K562 (cell line): ENCODE results near the gene CYYR1. TPM values are rescaled to one million over a fixed set of nuclear protein-coding genes. Genes with fewer than 3 reads are reported as not detected.

Experiments
- ATAC-seq: fragments of 200-7000 bp; cut with Tn5 transposase; 3 replicates; pipeline ENCODE4 v1.9.1; 2020; ENCODE audit warnings: moderate library complexity
- BruUV-seq: library from RNA; stranded (reverse); fragments of 400-500 nt; replicated peaks from 2 replicates; lab custom pipeline; 2021; lab: Mats Ljungman, UMichigan
- CTCF ChIA-PET: fragments of 300-600 bp; formaldehyde crosslinking; extraction: SDS; loops from one replicate; lab custom pipeline; 2021; ENCODE audit warnings: low intra/inter-chr PET ratio; lab: Yijun Ruan, JAX
- POLR2A ChIA-PET: fragments of 300-600, 350-650 bp; sonication (Branson Sonifier 250); formaldehyde crosslinking; extraction: SDS; loops from one replicate; lab custom pipeline; 2021; ENCODE audit warnings: antibody characterized with exemption, inconsistent platforms; lab: Yijun Ruan, JAX
- DNase-seq, 4 experiments: peaks; one replicate each; pipeline versions ENCODE4 v3.0.0 to v3.0.0-alpha.2; 2011 to 2018; ENCODE audit warnings: low spot score in 3 of 4, mixed read lengths in 3 of 4; ENCODE audit errors: extremely low read depth in 1 of 4
- FAIRE-seq: peaks from 2 replicates; lab custom pipeline; 2011; peaks lifted over from hg19 to GRCh38; lab: Jason Lieb, UNC
- H2AFZ ChIP-seq: 2 replicates; pipeline ENCODE4 v1.6.0; 2011; ENCODE audit warnings: low read depth, low read length, control low read depth, inconsistent platforms
- H3K27ac ChIP-seq: fragments of 200-600 bp; 3 replicates; pipeline ENCODE4 v1.8.0; 2011; ENCODE audit warnings: low read depth, mild to moderate bottlenecking, control low read depth, inconsistent platforms, low read length, moderate library complexity, mixed read lengths; ENCODE audit errors: extremely low read depth
- H3K27me3 ChIP-seq, 2 experiments: fragments of 300-600 bp in 1 of 2; 2 replicates in 1 of 2; 3 replicates in 1 of 2; pipeline versions ENCODE4 v1.6.0 to v1.8.0; 2011; ENCODE audit warnings: inconsistent platforms in 2 of 2, low read length in 2 of 2, mild to moderate bottlenecking in 1 of 2, mixed read lengths in 1 of 2, moderate library complexity in 1 of 2; ENCODE audit not compliant: control insufficient read depth in 2 of 2, insufficient read depth in 2 of 2
- H3K36me3 ChIP-seq: fragments of 300-600 bp; 3 replicates; pipeline ENCODE4 v1.8.0; 2011; ENCODE audit warnings: mild to moderate bottlenecking, low read length, inconsistent platforms; ENCODE audit not compliant: control insufficient read depth, insufficient read depth
- H3K4me1 ChIP-seq, 2 experiments: fragments of 200-600 bp in 1 of 2; replicated peaks in 1 of 2; 2 replicates in 1 of 2; 3 replicates in 1 of 2; pipeline versions ENCODE4 v1.5.1 to v1.8.0; 2011; ENCODE audit warnings: inconsistent platforms in 2 of 2, low read length in 2 of 2, mild to moderate bottlenecking in 1 of 2, mixed read lengths in 1 of 2, moderate library complexity in 1 of 2; ENCODE audit not compliant: control insufficient read depth in 2 of 2, insufficient read depth in 2 of 2
- H3K4me2 ChIP-seq: 2 replicates; pipeline ENCODE4 v1.6.1; 2011; ENCODE audit warnings: low read length, control low read depth, inconsistent platforms, mixed read lengths; ENCODE audit not compliant: insufficient read depth
- H3K4me3 ChIP-seq: fragments of 200-600 bp; sonication (generic), shearing (Covaris generic); 2 replicates; pipeline ENCODE4 v1.5.1; 2016; ENCODE audit warnings: control low read depth, inconsistent platforms
- H3K79me2 ChIP-seq: fragments of 200-600 bp; 3 replicates; pipeline ENCODE4 v1.8.0; 2011; ENCODE audit warnings: low read length, inconsistent platforms; ENCODE audit not compliant: control insufficient read depth, insufficient read depth
- H3K9ac ChIP-seq, 2 experiments: 2 replicates each; pipeline versions ENCODE4 v1.6.0 to v1.6.1; 2011; ENCODE audit warnings: low read depth in 2 of 2, low read length in 2 of 2, control low read depth in 1 of 2, inconsistent platforms in 1 of 2, mild to moderate bottlenecking in 1 of 2, mixed read lengths in 1 of 2; ENCODE audit not compliant: insufficient read depth in 1 of 2
- H3K9me1 ChIP-seq: one replicate; pipeline ENCODE4 v1.6.0; 2011; ENCODE audit warnings: inconsistent platforms, mild to moderate bottlenecking, low read length, moderate library complexity; ENCODE audit not compliant: control insufficient read depth, insufficient read depth
- H3K9me3 ChIP-seq: replicated peaks from 2 replicates; pipeline ENCODE4 v1.5.1; 2011; ENCODE audit warnings: low read depth, low read length, inconsistent platforms; ENCODE audit not compliant: control insufficient read depth, insufficient read depth
- H4K20me1 ChIP-seq: replicated peaks from 2 replicates; pipeline ENCODE4 v1.6.1; 2011; ENCODE audit warnings: low read length, inconsistent platforms, mixed read lengths; ENCODE audit not compliant: control insufficient read depth, insufficient read depth
- BCOR ChIP-seq: fragments of 450-650 bp; IDR thresholded peaks from 2 replicates; pipeline ENCODE4 v1.6.1; 2016
- ETS2 ChIP-seq: IDR thresholded peaks from 2 replicates; pipeline ENCODE4 v1.6.1; 2016; ENCODE audit warnings: borderline replicate concordance, missing genetic modification characterization, mild to moderate bottlenecking, moderate library complexity, missing compliant biosample characterization; ENCODE audit not compliant: poor library complexity, severe bottlenecking
- LEF1 ChIP-seq: fragments of 450-650 bp; IDR thresholded peaks from 2 replicates; pipeline ENCODE4 v1.6.1; 2016; ENCODE audit warnings: mild to moderate bottlenecking
- MBD2 ChIP-seq: sonication (generic); IDR thresholded peaks from 2 replicates; pipeline ENCODE4 v1.6.1; 2016; ENCODE audit warnings: low read depth, borderline replicate concordance
- MED1 ChIP-seq: sonication (generic); formaldehyde crosslinking; IDR thresholded peaks from 2 replicates; pipeline ENCODE4 v1.8.1; 2023; ENCODE audit warnings: missing genetic modification reagents, borderline replicate concordance
- ZNF217 ChIP-seq: sonication (generic); formaldehyde crosslinking; IDR thresholded peaks from 2 replicates; pipeline ENCODE4 v1.8.0; 2022; ENCODE audit warnings: mild to moderate bottlenecking, missing genetic modification reagents
- ZNF609 ChIP-seq: sonication (generic); formaldehyde crosslinking; IDR thresholded peaks from 2 replicates; pipeline ENCODE4 v1.8.1; 2023; ENCODE audit warnings: missing genetic modification reagents, mild to moderate bottlenecking, borderline replicate concordance
- WGBS: fragments of 100-300 bp; shearing (Covaris generic); methylation state at CpG from one replicate; pipeline ENCODE4 v1.1.6; 2016; ENCODE audit warnings: low coverage, mixed read lengths; ENCODE audit not compliant: insufficient coverage; ENCODE audit errors: missing lambda C conversion rate; 5-methylcytosine and 5-hydroxymethylcytosine counted together
- in situ Hi-C: fragments of 300-500 bp; cut with MboI; formaldehyde crosslinking; loops from 4 replicates; pipeline ENCODE4 v1.15.0; 2018; ENCODE audit warnings: inconsistent platforms, mixed read lengths
- intact Hi-C: fragments of 100-400 bp; cut with micrococcal nuclease; formaldehyde crosslinking; loops from 2 replicates; pipeline ENCODE4 v1.14.2; 2022
- polyA plus RNA-seq, 8 experiments: library from polyadenylated mRNA; depleted of rRNA in 4 of 8; stranded (reverse) in 5 of 8; unstranded in 3 of 8; fragments of >200 nt; fragmentation: Nextera tagmentation in 2 of 8; fragmentation: Illumina TruSeq in 1 of 8; extraction: Ambion mirVana in 2 of 8; extraction: Trizol in 1 of 8; gene quantifications; 2 replicates each; pipeline versions ENCODE4 v1.2.1 to v1.2.3, GENCODE V29; 2011 to 2014; ENCODE audit warnings: inconsistent platforms in 1 of 8, missing spikeins in 1 of 8
- total RNA-seq, 7 experiments: library from RNA; depleted of rRNA in 6 of 7; stranded (reverse); fragments of >200 nt in 6 of 7; fragmentation: Illumina TruSeq in 2 of 7; extraction: Trizol in 2 of 7; gene quantifications; 2 replicates each; pipeline versions ENCODE4 v1.2.1 to v1.2.3, GENCODE V29; 2011 to 2021; ENCODE audit warnings: low replicate concordance in 1 of 7
- TF ChIP-seq, protein P1 (sequence below), 2 experiments: fragments of 450-650 bp; IDR thresholded peaks; 2 replicates each; pipeline ENCODE4 v1.6.1; 2018; ENCODE audit warnings: mild to moderate bottlenecking in 2 of 2, low read depth in 1 of 2; ENCODE audit not compliant: partially characterized antibody in 2 of 2
- TF ChIP-seq, protein P2 (sequence below), 3 experiments: IDR thresholded peaks in 2 of 3; conservative IDR thresholded peaks in 1 of 3; 2 replicates each; pipeline ENCODE4 v1.5.1; 2011 to 2012; ENCODE audit warnings: low read length in 3 of 3, mild to moderate bottlenecking in 3 of 3, control low read depth in 2 of 3, improper control_type of control experiment in 1 of 3, inconsistent platforms in 1 of 3, low read depth in 1 of 3, mixed read lengths in 1 of 3, moderate library complexity in 1 of 3; ENCODE audit not compliant: insufficient read depth in 2 of 3
- TF ChIP-seq, protein P3 (sequence below): sonication (generic); formaldehyde crosslinking; IDR thresholded peaks from 2 replicates; pipeline ENCODE4 v1.9.0; 2022; ENCODE audit warnings: mild to moderate bottlenecking, missing genetic modification reagents

CYYR1 gene
- total and polyA plus RNA-seq, 9 of the 15 experiments (the other 6 are each of a cell fraction or from before 2014, with no cell fraction given), result not detected

- POLR2A ChIA-PET, result no interaction called here
- ATAC-seq (no peak), FAIRE-seq (no peak)
- TF ChIP-seq ZNF609, result no peak
- TF ChIP-seq ZNF217 (CRISPR knock-in tag), result no peak
- TF ChIP-seq, protein P1, sequence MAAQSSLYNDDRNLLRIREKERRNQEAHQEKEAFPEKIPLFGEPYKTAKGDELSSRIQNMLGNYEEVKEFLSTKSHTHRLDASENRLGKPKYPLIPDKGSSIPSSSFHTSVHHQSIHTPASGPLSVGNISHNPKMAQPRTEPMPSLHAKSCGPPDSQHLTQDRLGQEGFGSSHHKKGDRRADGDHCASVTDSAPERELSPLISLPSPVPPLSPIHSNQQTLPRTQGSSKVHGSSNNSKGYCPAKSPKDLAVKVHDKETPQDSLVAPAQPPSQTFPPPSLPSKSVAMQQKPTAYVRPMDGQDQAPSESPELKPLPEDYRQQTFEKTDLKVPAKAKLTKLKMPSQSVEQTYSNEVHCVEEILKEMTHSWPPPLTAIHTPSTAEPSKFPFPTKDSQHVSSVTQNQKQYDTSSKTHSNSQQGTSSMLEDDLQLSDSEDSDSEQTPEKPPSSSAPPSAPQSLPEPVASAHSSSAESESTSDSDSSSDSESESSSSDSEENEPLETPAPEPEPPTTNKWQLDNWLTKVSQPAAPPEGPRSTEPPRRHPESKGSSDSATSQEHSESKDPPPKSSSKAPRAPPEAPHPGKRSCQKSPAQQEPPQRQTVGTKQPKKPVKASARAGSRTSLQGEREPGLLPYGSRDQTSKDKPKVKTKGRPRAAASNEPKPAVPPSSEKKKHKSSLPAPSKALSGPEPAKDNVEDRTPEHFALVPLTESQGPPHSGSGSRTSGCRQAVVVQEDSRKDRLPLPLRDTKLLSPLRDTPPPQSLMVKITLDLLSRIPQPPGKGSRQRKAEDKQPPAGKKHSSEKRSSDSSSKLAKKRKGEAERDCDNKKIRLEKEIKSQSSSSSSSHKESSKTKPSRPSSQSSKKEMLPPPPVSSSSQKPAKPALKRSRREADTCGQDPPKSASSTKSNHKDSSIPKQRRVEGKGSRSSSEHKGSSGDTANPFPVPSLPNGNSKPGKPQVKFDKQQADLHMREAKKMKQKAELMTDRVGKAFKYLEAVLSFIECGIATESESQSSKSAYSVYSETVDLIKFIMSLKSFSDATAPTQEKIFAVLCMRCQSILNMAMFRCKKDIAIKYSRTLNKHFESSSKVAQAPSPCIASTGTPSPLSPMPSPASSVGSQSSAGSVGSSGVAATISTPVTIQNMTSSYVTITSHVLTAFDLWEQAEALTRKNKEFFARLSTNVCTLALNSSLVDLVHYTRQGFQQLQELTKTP (IDR thresholded peaks at IDR 0.05; ENCODE audit: low read depth in 1 of 2, partially characterized antibody in 2 of 2), result no peak
- TF ChIP-seq, protein P2, sequence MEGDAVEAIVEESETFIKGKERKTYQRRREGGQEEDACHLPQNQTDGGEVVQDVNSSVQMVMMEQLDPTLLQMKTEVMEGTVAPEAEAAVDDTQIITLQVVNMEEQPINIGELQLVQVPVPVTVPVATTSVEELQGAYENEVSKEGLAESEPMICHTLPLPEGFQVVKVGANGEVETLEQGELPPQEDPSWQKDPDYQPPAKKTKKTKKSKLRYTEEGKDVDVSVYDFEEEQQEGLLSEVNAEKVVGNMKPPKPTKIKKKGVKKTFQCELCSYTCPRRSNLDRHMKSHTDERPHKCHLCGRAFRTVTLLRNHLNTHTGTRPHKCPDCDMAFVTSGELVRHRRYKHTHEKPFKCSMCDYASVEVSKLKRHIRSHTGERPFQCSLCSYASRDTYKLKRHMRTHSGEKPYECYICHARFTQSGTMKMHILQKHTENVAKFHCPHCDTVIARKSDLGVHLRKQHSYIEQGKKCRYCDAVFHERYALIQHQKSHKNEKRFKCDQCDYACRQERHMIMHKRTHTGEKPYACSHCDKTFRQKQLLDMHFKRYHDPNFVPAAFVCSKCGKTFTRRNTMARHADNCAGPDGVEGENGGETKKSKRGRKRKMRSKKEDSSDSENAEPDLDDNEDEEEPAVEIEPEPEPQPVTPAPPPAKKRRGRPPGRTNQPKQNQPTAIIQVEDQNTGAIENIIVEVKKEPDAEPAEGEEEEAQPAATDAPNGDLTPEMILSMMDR (IDR thresholded peaks at IDR 0.05 in 2 of 3, conservative IDR thresholded peaks at IDR 0.05 in 1 of 3; ENCODE audit: insufficient read depth in 2 of 3, low read depth in 1 of 3, low read length in 3 of 3), result no peak
- TF ChIP-seq MED1 (CRISPR knock-in tag), result no peak
- no peak for TF ChIP-seq LEF1
- TF ChIP-seq, protein P3, sequence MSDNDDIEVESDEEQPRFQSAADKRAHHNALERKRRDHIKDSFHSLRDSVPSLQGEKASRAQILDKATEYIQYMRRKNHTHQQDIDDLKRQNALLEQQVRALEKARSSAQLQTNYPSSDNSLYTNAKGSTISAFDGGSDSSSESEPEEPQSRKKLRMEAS, result no peak
- no peak for TF ChIP-seq BCOR
- no peak for TF ChIP-seq ETS2 (tag)
- no peak for TF ChIP-seq MBD2
Observed at GRCh38 chr21:26491663-26492062, 81.4 kb downstream of the CYYR1 start.

More at GRCh38 chr21:26491663-26492062, 81.4 kb downstream of the CYYR1 start:
- Histone ChIP-seq H2AFZ (no peak overlapping the region), H3K27ac (no peak overlapping the region), H4K20me1 (no peaks in the 10 kb centered on the region), H3K9me1 (no peaks in the 10 kb centered on the region), H3K4me3 (no peak overlapping the region), H3K79me2 (no peaks in the 10 kb centered on the region), H3K27me3 (no peaks in the 10 kb centered on the region), H3K4me2 (no peak overlapping the region), H3K9ac (no peak overlapping the region), H3K36me3 (no peaks in the 10 kb centered on the region), H3K4me1 (no peaks in the 10 kb centered on the region), H3K9me3 (no peaks in the 10 kb centered on the region; the same call in 1 of the 2 replicates)
- 0% methylated on average over 3 of the region's 3 CpGs for WGBS
- in situ Hi-C loops (no loop called here), intact Hi-C loops (no loop called here)
- BruUV-seq, result no TSS peak
- CTCF ChIA-PET, result no interaction called here
- no peak for DNase-seq
